ENCODE data around the gene OR4D1.

OR4D1 gene

DNA sequence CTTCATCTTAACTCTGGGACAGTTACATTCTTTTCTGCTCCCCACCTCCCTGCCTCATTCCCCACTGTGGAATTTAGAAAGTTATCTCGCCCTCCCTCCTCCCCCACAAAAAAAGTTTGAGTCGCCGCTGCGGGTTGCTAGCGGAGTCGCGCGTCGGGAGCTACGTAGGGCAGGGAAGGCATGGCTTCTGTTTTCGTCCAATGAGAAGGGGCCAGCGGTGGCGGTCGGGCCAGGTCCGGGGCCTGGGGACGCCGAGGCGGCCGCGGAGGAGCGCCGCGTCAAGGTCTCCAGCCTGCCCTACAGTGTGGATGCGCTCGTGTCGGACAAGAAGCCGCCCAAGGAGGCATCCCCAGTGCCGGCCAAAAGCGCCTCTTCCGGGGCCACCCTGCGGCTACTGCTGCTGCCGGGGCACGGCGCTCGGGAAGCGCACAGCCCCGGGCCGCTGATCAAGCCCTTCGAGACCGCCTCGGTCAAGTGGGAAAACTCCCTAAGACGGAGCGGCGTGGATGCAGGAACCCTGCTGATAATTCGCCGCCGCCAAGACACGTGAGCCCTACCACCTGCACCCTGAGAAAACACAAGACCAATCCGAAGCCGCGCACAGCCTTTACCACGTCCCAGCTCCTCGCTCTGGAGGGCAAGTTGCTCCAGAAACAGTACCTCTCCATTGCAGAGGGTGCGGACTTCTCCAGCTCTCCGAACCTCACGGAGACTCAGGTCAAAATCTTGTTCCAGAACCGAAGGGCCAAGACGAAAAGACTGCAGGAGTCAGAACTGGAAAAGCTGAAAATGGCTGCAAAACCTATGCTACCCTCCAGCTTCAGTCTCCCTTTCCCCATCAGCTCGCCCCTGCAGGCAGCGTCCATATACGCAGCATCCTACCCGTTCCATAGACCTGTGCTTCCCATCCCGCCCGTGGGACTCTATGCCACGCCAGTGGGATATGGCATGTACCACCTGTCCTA is 8.9 kb downstream of the OR4D1 start:
- peak; percentile 20 to 73 (median 48) for DNase-seq

DNA sequence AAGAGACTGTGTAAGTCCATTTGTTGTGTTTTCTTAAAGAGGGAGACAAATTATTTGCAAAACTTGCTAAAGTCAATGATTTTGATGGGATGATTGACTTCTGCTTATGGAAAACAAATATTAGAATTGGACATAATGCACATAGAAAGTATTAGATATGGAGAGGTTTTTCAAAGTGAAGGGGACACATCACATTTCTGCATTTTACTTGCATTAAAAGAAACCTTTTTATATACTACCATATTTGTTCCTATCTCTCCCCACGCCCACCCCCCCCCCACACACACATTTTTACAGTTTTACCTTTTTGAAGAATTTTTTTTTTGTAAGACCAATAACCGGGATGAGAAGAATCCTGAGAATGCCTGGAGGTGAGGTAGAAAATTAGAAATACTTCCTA is 10.0 kb downstream of the OR4D1 start:
- no peak for DNase-seq

- no peak for DNase-seq
These were observed 13.4 kb downstream of the OR4D1 start for GRCh38 chr17:58161566-58161965.

DNA sequence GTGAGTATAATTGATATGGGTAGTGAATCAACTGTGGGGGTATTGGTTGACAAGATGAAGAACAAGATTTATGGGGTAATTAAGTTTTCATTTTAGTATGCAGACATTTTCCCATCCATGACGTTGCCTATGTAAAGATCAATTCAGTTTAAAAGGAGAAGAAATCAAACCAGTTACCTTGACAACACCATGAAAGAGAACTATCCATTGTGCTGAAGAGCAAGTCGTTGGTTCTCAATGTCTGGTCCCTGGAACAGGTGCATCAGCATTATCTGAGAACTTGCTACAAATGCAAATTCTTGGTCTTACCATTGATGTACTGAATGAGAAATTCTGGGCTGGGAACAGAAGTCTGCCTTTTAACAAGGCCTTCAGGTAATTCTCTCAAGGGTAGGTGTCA is 17.8 kb downstream of the OR4D1 start:
- no peak for DNase-seq

GRCh38 chr17:58166682-58167081 is 18.5 kb downstream of the OR4D1 start, which contains the start of gene OR4D2:
Gene OR4D2 (plus strand): TSS chr17:58166982. CDS start chr17:58169656, 2,674 bp downstream.
- no peak for DNase-seq

- DNase-seq, result peak in 1 of 5 experiments; percentile 32
These were observed 22.4 kb downstream of the OR4D1 start for GRCh38 chr17:58170622-58171021.

DNA sequence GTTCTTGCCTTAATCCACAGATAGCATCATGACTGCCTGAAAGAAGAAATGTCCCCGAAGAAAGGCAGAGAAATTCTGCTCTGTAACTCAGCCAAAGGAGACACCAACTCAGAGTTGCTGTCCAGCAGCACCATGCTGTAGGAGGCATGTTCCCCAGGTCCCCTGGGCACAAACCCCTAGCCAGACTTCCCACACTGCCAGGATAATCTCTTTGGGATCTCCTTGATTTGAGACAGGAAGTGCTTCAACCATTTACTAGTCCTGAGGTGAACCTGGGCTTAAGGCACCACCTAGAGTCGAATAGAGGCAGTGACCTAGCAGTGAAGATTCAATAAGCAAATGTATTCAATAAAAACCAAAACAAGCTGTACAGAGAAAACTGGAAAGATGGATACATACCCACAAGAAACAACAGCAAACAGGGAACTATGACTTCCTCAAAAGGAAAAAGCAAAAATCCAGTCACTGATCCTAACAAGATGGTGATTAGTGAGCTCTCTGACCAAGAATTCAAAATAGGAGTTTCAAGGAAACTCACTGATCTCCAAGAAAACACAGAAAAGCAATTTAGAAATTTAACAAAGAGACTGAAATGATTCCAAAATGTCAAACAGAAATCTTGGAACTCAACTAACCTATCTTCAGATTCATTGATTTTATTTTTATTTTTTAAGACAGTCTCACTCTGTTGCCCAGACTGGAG is 24.3 kb downstream of the OR4D1 start:
- DNase-seq, result peak in 3 of 5 experiments; percentile 17 to 72 (median 48)

DNA sequence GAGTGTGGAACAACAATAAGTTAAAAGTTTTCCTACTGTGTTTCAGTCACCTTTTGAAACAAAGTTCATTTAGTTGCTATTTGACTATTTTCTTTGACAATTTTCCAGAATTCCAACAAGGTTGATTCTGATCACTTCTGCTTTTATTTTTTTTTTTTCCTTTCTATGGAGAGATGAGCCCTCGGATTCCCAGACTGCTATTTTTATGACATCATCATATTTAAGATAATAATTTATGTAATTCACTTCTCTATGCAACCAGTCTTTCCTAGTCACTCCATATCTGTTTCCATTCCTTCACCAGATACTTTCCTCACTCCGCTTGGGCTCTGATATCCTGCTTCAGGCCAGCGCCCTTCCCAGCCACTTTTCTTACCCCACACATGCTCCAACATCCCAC is 26.7 kb downstream of the OR4D1 start:
- no peak for DNase-seq

DNA sequence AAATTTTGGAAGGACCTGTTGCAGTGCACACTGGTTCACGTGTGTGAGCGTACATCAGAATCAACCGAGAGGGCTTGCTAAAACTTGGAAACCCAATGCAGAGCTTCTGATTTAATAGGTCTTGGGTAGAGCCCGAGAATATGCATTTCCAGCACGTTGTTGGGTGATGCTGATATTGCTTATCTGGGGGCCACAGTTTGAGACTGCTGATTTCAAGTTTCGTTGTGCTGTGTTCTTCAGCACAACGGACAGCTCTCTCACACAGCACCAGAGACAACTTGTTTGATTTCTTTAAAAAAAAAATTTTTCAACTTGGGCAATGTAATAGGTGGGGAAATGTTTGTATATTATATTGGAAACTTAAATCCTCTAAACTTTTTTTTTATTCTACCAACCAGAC is 28.0 kb downstream of the OR4D1 start:
- no peak for DNase-seq

- no peak for DNase-seq
These were observed 33.6 kb downstream of the OR4D1 start for GRCh38 chr17:58181796-58182195.

GRCh38 chr17:58183514-58183913 is 35.3 kb downstream of the OR4D1 start:
- no peak for DNase-seq

GRCh38 chr17:58184308-58184985 is 36.3 kb downstream of the OR4D1 start:
- no peak for DNase-seq

GRCh38 chr17:58184986-58185761 is 37.0 kb downstream of the OR4D1 start:
- no peak for DNase-seq

DNA sequence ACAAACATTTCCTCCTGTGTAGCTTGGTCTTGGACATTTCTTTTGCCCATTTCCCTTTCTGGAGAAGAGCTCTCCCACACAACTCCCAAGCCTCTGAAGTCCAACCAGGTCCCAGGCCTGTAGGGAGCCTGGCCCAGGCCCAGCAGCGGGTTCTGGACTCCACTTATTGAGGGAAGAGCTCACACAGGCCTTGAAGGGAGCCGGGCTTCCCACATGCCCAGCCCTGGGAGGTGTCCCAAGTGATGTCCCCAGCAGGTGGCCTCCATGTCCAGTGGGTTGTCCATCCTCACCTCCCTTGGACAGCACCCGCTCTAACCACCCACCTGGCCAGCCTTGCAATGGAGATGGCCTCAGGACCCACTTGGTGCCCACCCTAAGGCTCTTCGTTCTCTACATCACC is 38.4 kb downstream of the OR4D1 start:
- no peak for DNase-seq

GRCh38 chr17:58187063-58187462 is 38.9 kb downstream of the OR4D1 start:
- no peak for DNase-seq

- no peak for DNase-seq
These were observed 39.5 kb downstream of the OR4D1 start for GRCh38 chr17:58187675-58188074.

- DNase-seq, result no peak
These were observed 41.4 kb downstream of the OR4D1 start for GRCh38 chr17:58189436-58190146.

DNA sequence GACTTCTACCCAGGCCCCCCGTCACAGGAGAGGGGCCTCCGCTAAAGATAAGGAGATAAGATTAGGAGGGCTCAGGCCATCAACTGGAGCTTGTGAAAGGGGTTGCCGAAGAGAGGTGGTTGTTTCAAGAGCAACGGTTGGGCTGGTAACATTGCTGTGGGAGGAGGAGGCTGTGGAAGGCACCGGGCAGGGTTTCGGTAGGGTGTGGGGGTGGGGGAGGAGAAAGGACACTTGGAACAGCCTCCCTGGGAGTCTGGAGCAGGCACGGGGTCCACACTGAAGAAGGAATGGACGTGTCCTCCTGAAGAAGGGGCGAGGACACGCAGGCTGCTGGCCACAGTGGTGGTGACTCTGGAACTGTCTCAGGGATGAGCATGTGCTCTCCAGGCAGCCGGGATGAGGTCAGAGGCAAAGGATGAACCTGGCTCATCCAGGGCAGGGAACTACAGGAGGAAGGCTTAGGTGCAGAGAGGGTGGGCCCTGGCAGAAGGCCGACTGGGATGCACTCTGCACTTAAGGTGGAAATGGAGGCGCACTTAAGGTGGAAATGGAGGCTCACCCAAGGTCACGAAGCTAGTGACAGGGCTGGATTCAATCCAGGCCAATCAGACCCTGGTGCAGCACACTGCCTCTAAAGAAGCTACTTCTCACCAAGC is 43.2 kb downstream of the OR4D1 start:
- no peak for DNase-seq

DNA sequence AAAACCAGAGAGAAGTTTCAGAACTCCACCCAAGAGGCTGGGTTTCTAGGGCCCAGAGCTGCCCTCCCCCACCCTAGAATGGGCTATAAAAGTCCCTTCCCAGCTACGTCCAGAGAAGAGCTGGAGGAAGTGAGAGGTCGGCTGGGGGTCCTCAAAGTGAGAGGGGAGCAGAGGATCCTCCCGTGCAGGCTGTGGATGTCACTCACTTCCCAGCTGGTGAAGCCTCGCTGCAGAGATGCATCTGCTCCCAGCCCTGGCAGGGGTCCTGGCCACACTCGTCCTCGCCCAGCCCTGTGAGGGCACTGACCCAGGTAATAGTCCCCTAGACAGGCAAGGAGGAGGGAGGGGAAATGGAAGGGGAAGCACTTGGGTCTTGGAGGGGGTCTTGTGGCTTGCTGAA is 44.4 kb downstream of the OR4D1 start, which contains the start of gene EPX:
Gene EPX, plus strand, starts transcription at position 115 of the 400 bp plus-strand sequence. Its CDS starts 121 bp downstream, at position 236.
- DNase-seq, result no peak

DNA sequence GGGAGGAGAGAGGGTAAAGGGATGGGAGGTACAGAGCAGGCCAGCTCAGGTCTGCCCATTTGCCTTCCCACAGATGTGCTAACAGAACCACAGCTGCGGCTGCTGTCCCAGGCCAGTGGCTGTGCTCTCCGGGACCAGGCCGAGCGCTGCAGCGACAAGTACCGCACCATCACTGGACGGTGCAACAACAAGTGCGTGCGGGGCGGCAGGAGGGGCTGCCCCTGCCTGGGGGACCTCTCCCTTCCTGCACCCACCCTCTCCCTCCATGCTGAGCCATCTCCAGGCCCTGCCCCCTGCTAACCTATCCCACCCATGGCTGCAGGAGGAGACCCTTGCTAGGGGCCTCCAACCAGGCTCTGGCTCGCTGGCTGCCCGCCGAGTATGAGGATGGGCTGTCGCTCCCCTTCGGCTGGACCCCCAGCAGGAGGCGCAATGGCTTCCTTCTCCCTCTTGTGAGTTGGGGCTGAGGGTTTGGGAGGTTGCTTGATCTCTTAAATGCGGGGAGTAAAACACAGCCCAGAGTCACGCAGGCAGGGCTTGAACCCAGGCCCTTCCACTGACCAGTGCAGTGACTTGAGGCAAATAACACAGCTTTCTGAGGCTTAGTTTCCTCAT is 45.6 kb downstream of the OR4D1 start:
- DNase-seq, result no peak
